IMR-90 (cell line): Measurements from ENCODE around the gene STX11. TPM values are rescaled to one million over a fixed set of nuclear protein-coding genes. Genes with fewer than 3 reads are reported as not detected.

Source experiments
- ATAC-seq: fragments of 200-7000 bp; cut with Tn5 transposase; 2 replicates; pipeline ENCODE4 v1.9.1; 2020; ENCODE audit warnings: low read depth, mild to moderate bottlenecking, moderate library complexity
- BruUV-seq: library from RNA; stranded (reverse); fragments of 400-500 nt; replicated peaks from 2 replicates; lab custom pipeline; 2021; lab: Mats Ljungman, UMichigan
- CTCF ChIA-PET: fragments of 300-600 bp; formaldehyde crosslinking; extraction: SDS; loops from one replicate; lab custom pipeline; 2021; ENCODE audit warnings: antibody characterized with exemption; lab: Yijun Ruan, JAX
- POLR2A ChIA-PET: fragments of 300-600 bp; sonication (Branson Sonifier 250); formaldehyde crosslinking; loops from one replicate; lab custom pipeline; 2022; ENCODE audit warnings: antibody characterized with exemption; ENCODE audit not compliant: unreplicated experiment; lab: Charles Lee
- DNase-seq: peaks from one replicate; pipeline ENCODE4 v3.0.0; 2013
- H2AFZ ChIP-seq: replicated peaks from 2 replicates; pipeline ENCODE3; 2013; ENCODE audit warnings: low read length, mild to moderate bottlenecking; ENCODE audit not compliant: poor library complexity
- H2AK5ac ChIP-seq: 2 replicates; pipeline ENCODE4 v1.6.1; 2013; ENCODE audit warnings: low read depth, low read length, inconsistent platforms
- H2AK9ac ChIP-seq: replicated peaks from 2 replicates; pipeline ENCODE3; 2013; ENCODE audit warnings: mild to moderate bottlenecking, low read depth, low read length, moderate library complexity; ENCODE audit not compliant: poor library complexity
- H2BK120ac ChIP-seq: 2 replicates; pipeline ENCODE4 v1.6.1; 2013; ENCODE audit warnings: low read depth, low read length, inconsistent platforms
- H2BK15ac ChIP-seq: 3 replicates; pipeline ENCODE4 v1.6.1; 2013; ENCODE audit warnings: low read depth, low read length, inconsistent platforms
- H2BK20ac ChIP-seq: 2 replicates; pipeline ENCODE4 v1.6.1; 2013; ENCODE audit warnings: low read depth, mild to moderate bottlenecking, inconsistent platforms, low read length, moderate library complexity
- H2BK5ac ChIP-seq: 2 replicates; pipeline ENCODE4 v1.6.1; 2013; ENCODE audit warnings: mild to moderate bottlenecking, low read depth, low read length, inconsistent platforms; ENCODE audit not compliant: poor library complexity, severe bottlenecking
- H3K14ac ChIP-seq: replicated peaks from 2 replicates; pipeline ENCODE4 v1.6.1; 2013; ENCODE audit warnings: low read depth, low read length, inconsistent platforms
- H3K18ac ChIP-seq: 2 replicates; pipeline ENCODE4 v1.6.1; 2013; ENCODE audit warnings: low read depth, low read length, control low read depth
- H3K23ac ChIP-seq: 2 replicates; pipeline ENCODE4 v1.6.1; 2013; ENCODE audit warnings: low read depth, low read length, inconsistent platforms
- H3K27ac ChIP-seq: 2 replicates; pipeline ENCODE4 v1.5.1; 2013; ENCODE audit warnings: mild to moderate bottlenecking, control low read depth, low read length; ENCODE audit not compliant: insufficient read depth
- H3K27me3 ChIP-seq: 2 replicates; pipeline ENCODE4 v1.6.1; 2013; ENCODE audit warnings: low read length; ENCODE audit not compliant: control insufficient read depth, insufficient read depth
- H3K36me3 ChIP-seq: 2 replicates; pipeline ENCODE4 v1.6.1; 2013; ENCODE audit warnings: low read length, mixed read lengths; ENCODE audit not compliant: control insufficient read depth, insufficient read depth
- H3K4ac ChIP-seq: 2 replicates; pipeline ENCODE4 v1.6.1; 2013; ENCODE audit warnings: low read depth, low read length, inconsistent platforms
- H3K4me1 ChIP-seq: 2 replicates; pipeline ENCODE4 v1.6.1; 2013; ENCODE audit warnings: low read length, mixed read lengths; ENCODE audit not compliant: control insufficient read depth, insufficient read depth
- H3K4me2 ChIP-seq: 2 replicates; pipeline ENCODE4 v1.6.1; 2013; ENCODE audit warnings: low read depth, mild to moderate bottlenecking, control low read depth, low read length, moderate library complexity
- H3K4me3 ChIP-seq: 2 replicates; pipeline ENCODE4 v1.5.1; 2013; ENCODE audit warnings: low read depth, mild to moderate bottlenecking, control low read depth, low read length, moderate library complexity; ENCODE audit not compliant: insufficient read depth
- H3K56ac ChIP-seq: 2 replicates; pipeline ENCODE4 v1.6.1; 2013; ENCODE audit warnings: low read length, inconsistent platforms; ENCODE audit not compliant: insufficient read depth; ENCODE audit errors: extremely low read depth
- H3K79me1 ChIP-seq, 2 experiments: 2 replicates each; pipeline ENCODE4 v1.6.1; 2013; ENCODE audit warnings: low read length in 2 of 2, inconsistent platforms in 1 of 2, low read depth in 1 of 2
- H3K9ac ChIP-seq: 2 replicates; pipeline ENCODE4 v1.6.1; 2013; ENCODE audit warnings: low read depth, low read length, control low read depth
- H3K9me1 ChIP-seq: 2 replicates; pipeline ENCODE4 v1.6.1; 2013; ENCODE audit warnings: low read length, inconsistent platforms; ENCODE audit not compliant: insufficient read depth
- H3K9me3 ChIP-seq: 2 replicates; pipeline ENCODE4 v1.6.1; 2013; ENCODE audit warnings: low read length; ENCODE audit not compliant: control insufficient read depth, insufficient read depth
- H4K20me1 ChIP-seq: 2 replicates; pipeline ENCODE4 v1.6.1; 2013; ENCODE audit warnings: low read length, inconsistent platforms; ENCODE audit not compliant: insufficient read depth
- H4K5ac ChIP-seq: 2 replicates; pipeline ENCODE4 v1.6.1; 2013; ENCODE audit warnings: mild to moderate bottlenecking, low read depth, low read length, control low read depth
- H4K8ac ChIP-seq, 2 experiments: 2 replicates each; pipeline ENCODE4 v1.6.1; 2013; ENCODE audit warnings: low read depth in 2 of 2, low read length in 2 of 2, control low read depth in 1 of 2, inconsistent platforms in 1 of 2
- H4K91ac ChIP-seq: 2 replicates; pipeline ENCODE4 v1.6.1; 2013; ENCODE audit warnings: low read depth, low read length, inconsistent platforms; ENCODE audit not compliant: insufficient read depth
- BHLHE40 ChIP-seq: fragments of 150-350 bp; IDR thresholded peaks from 2 replicates; pipeline ENCODE4 v1.6.1; 2016; ENCODE audit warnings: mild to moderate bottlenecking, low read depth, low read length
- CEBPB ChIP-seq: IDR thresholded peaks from 2 replicates; pipeline ENCODE4 v1.6.1; 2012; ENCODE audit warnings: low read depth, low read length, improper control_type of control experiment
- USF2 ChIP-seq: fragments of 150-350 bp; IDR thresholded peaks from 2 replicates; pipeline ENCODE4 v1.6.1; 2017; ENCODE audit warnings: mild to moderate bottlenecking, antibody characterized with exemption, low read length, low read depth
- WGBS, 2 experiments: methylation state at CpG; one replicate each; pipeline versions ENCODE4 v1.1.5 to v1.1.7; 2013; ENCODE audit warnings: missing lambda C conversion rate in 2 of 2; ENCODE audit not compliant: insufficient read length in 1 of 2; ENCODE audit errors: extremely low coverage in 2 of 2; 5-methylcytosine and 5-hydroxymethylcytosine counted together
- dilution Hi-C: fragments of 300-500 bp; cut with HindIII; formaldehyde crosslinking; loops from one replicate; pipeline ENCODE4 v1.14.3; 2018; ENCODE audit warnings: low sequenced_read_pairs; ENCODE audit not compliant: unreplicated experiment
- in situ Hi-C: fragments of 300-500 bp; cut with MboI; formaldehyde crosslinking; loops from 3 replicates; pipeline ENCODE4 v1.14.3; 2019; ENCODE audit warnings: low sequenced_read_pairs, inconsistent platforms, mixed read lengths
- intact Hi-C: fragments of 100-400 bp; cut with micrococcal nuclease; formaldehyde crosslinking; loops from 2 replicates; pipeline ENCODE4 v1.10.0; 2022
- polyA plus RNA-seq, 3 experiments: library from polyadenylated mRNA; depleted of rRNA; stranded (reverse); fragments of >200 nt; gene quantifications; 2 replicates each; pipeline ENCODE4 v1.2.3, GENCODE V29; 2012; ENCODE audit warnings: low replicate concordance in 1 of 3
- total RNA-seq: library from RNA; depleted of rRNA; stranded (reverse); fragments of >200 nt; gene quantifications from 2 replicates; pipeline ENCODE4 v1.2.3, GENCODE V29; 2012

Gene STX11
- total and polyA plus RNA-seq, 2 of the 4 experiments (the other 2 are of a cell fraction), result 0.54 to 0.68 TPM

GRCh38 chr6:144211160-144211559 is 60.8 kb downstream of the STX11 start:
- Histone ChIP-seq H3K27ac (no peak overlapping the region), H3K56ac (no peak overlapping the region), H3K9me1 (peaks cover 5% of the 10 kb centered on the region), H3K9me3 (no peaks in the 10 kb centered on the region; the same call in none of the 2 replicates), H2BK5ac (no peak overlapping the region), H3K9ac (no peak overlapping the region), H4K5ac (no peak overlapping the region), H4K20me1 (no peaks in the 10 kb centered on the region), H4K8ac (no peak overlapping the region), H2BK20ac (no peak overlapping the region), H2AFZ (no peak overlapping the region), H2BK120ac (no peak overlapping the region), H3K27me3 (peaks cover 21% of the 10 kb centered on the region), H3K23ac (no peak overlapping the region), H2AK9ac (no peak overlapping the region), H3K18ac (no peak overlapping the region), H3K4me1 (peaks cover 6% of the 10 kb centered on the region), H3K4me3 (no peak overlapping the region), H3K14ac (no peak overlapping the region; the same call in 1 of the 2 replicates), H2BK15ac (no peak overlapping the region), H3K79me1 (no peaks in the 10 kb centered on the region), H3K36me3 (no peaks in the 10 kb centered on the region), H2AK5ac (no peak overlapping the region), H4K91ac (no peak overlapping the region), H3K4ac (no peak overlapping the region), H3K4me2 (peak overlapping the region; percentile 55; the same call in 1 of the 2 replicates)
- in situ Hi-C loops (no loop called here), dilution Hi-C loops (no loop called here), intact Hi-C loops (no loop called here)
- ATAC-seq (0 out of 2 replicates have a peak, but pooled peaks have one; percentile 10), DNase-seq (peak; percentile 65)
- POLR2A ChIA-PET, result no interaction called here
- WGBS, 2 experiments, result no CpG with 5 or more reads among the region's 7 CpGs
- CTCF ChIA-PET, result no interaction called here
- BruUV-seq, result no TSS peak
- TF ChIP-seq USF2, result no peak
- 0 out of 2 replicates have a peak, but pooled peaks have one; percentile 24 for TF ChIP-seq BHLHE40
- TF ChIP-seq CEBPB, result peak; percentile 61
